SK-N-MC (cell line): ENCODE measurements around the gene CIAO2A.

Experiments
- EZH2 ChIP-seq: fragments of 200-600 bp; sonication (generic); IDR thresholded peaks from one replicate; pipeline ENCODE4 v1.6.1; 2017; ENCODE audit warnings: antibody characterized with exemption
- POLR2AphosphoS5 ChIP-seq: IDR thresholded peaks from 2 replicates; pipeline ENCODE4 v1.6.1; 2012; ENCODE audit warnings: mild to moderate bottlenecking, low read depth, low read length, borderline replicate concordance

DNA sequence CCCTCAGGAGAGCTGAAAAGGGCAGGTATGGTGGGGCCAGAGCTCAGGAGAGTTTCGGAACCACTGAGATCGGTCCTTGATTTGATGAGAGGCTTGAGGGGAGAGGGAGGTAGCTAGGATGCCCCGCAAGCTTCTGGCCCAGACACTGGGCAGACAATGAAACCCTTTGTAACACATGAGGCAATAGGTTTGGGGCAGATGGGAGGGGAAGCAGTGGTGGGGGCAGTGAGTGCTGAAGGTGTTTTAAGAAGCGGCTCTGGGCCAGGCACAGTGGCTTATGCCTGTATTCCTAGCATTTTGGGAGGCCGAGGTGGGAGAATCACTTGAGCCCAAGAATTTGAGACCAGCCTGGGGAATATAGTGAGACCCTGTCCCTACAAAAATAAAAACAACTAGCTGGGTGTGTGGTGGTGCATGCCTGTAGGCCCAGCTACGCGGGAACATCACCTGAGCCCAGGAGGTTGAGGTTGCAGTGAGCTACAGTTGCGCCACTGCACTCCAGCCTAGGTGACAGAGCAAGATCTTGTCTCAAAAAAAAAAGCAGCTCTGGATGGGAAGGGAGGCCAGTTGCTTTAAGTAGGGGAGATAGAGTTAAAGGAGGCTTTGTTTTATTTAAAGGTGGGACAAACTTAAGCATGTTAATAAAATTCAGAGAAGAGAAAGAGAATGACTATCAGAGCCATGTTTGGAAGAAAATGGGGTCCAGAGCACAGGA is 48.3 kb upstream of the CIAO2A start:
- TF ChIP-seq POLR2AphosphoS5 (no peak), EZH2 (no peak)
